ENCODE measurements around the gene ANAPC2. TPM values are rescaled to one million over a fixed set of nuclear protein-coding genes. Genes with fewer than 3 reads are reported as not detected.

ANAPC2 gene
- total and polyA plus RNA-seq, 4 donors = 31.9 to 60.9 (median 41.1) TPM

DNA sequence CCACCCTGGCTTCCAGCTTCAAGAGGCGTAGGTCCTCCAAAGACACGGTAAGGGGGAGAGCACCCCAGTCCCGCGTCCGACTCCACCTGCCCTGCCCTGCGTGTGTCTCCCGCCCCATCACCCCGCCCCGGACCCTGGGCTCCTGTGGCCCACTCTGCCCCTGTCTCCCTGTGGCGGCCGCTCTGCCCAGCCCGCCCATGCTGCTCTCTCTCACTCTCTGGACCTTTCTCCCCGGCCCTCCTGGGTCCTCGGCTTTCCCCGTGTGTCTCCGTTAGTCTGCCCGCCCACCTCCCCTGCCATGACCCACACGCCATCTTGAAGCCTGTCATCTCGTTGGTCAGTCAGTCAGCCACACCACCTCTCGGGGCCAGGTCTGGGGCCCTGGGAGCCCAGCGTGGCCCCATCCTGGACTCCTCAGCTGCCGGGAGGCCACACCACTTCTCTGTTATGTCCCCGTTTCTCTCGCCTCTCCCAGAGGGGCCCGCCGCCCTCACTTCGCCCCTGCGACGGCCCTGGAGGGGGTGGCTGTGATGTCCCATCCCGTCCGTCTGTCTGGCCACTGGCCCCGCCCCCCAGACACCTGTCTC, 23.0 kb downstream of the ANAPC2 start:
- Histone ChIP-seq H3K27me3 (ENCODE audit: control insufficient read depth in 3 of 3, insufficient read depth in 3 of 3, low read length in 2 of 3) (peaks cover 9 to 55% (median 26%) of the 10 kb centered on the region in 3 donors), H3K36me3 (ENCODE audit: control insufficient read depth in 4 of 4, insufficient read depth in 4 of 4, low read length in 4 of 4) (no peaks in the 10 kb centered on the region), H3K9me3 (ENCODE audit: control insufficient read depth in 4 of 4, insufficient read depth in 3 of 4, low read length in 3 of 4) (no peaks in the 10 kb centered on the region), H3K4me1 (ENCODE audit: control insufficient read depth in 5 of 5, insufficient read depth in 5 of 5, low read length in 5 of 5) (peaks cover 0 to 18% (median 0%) of the 10 kb centered on the region in 5 donors), H3K27ac (ENCODE audit: low read depth in 1 of 2, low read length in 1 of 2) (no peak overlapping the region), H3K9ac (ENCODE audit: insufficient read depth in 1 of 2, low read length in 2 of 2) (no peak overlapping the region), H3K4me3 (no peak overlapping the region)
- no peak for ATAC-seq (ENCODE audit: insufficient read depth, low FRiP score)
- DNase-seq = no peak
- 77 to 86% methylated on average over 30 to 32 of the region's 32 CpGs for WGBS, 2 donors
- TF ChIP-seq, protein P1, sequence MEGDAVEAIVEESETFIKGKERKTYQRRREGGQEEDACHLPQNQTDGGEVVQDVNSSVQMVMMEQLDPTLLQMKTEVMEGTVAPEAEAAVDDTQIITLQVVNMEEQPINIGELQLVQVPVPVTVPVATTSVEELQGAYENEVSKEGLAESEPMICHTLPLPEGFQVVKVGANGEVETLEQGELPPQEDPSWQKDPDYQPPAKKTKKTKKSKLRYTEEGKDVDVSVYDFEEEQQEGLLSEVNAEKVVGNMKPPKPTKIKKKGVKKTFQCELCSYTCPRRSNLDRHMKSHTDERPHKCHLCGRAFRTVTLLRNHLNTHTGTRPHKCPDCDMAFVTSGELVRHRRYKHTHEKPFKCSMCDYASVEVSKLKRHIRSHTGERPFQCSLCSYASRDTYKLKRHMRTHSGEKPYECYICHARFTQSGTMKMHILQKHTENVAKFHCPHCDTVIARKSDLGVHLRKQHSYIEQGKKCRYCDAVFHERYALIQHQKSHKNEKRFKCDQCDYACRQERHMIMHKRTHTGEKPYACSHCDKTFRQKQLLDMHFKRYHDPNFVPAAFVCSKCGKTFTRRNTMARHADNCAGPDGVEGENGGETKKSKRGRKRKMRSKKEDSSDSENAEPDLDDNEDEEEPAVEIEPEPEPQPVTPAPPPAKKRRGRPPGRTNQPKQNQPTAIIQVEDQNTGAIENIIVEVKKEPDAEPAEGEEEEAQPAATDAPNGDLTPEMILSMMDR (IDR thresholded peaks at IDR 0.05; ENCODE audit: control extremely low read depth, extremely low read depth) = no peak

- 63 to 81% methylated on average over 32 to 34 of the region's 34 CpGs for WGBS, 2 donors
- Histone ChIP-seq H3K4me3 (no peak overlapping the region), H3K36me3 (ENCODE audit: control insufficient read depth in 4 of 4, insufficient read depth in 4 of 4, low read length in 4 of 4) (no peaks in the 10 kb centered on the region), H3K4me1 (ENCODE audit: control insufficient read depth in 5 of 5, insufficient read depth in 5 of 5, low read length in 5 of 5) (peaks cover 0 to 16% (median 0%) of the 10 kb centered on the region in 5 donors), H3K27ac (ENCODE audit: low read depth in 1 of 2, low read length in 1 of 2) (no peak overlapping the region), H3K27me3 (ENCODE audit: control insufficient read depth in 3 of 3, insufficient read depth in 3 of 3, low read length in 2 of 3) (peaks cover 12 to 59% (median 25%) of the 10 kb centered on the region in 3 donors), H3K9me3 (ENCODE audit: control insufficient read depth in 4 of 4, insufficient read depth in 3 of 4, low read length in 3 of 4) (no peaks in the 10 kb centered on the region), H3K9ac (ENCODE audit: insufficient read depth in 1 of 2, low read length in 2 of 2) (no peak overlapping the region)
- no peak for ATAC-seq (ENCODE audit: insufficient read depth, low FRiP score)
- TF ChIP-seq, protein P1 (IDR thresholded peaks at IDR 0.05; ENCODE audit: control extremely low read depth, extremely low read depth) = no peak
- DNase-seq = no peak
Observed at GRCh38 chr9:137164370-137165249, 23.8 kb downstream of the ANAPC2 start.

- ATAC-seq (ENCODE audit: insufficient read depth, low FRiP score) (no peak), DNase-seq (no peak)
- Histone ChIP-seq H3K4me3 (no peak overlapping the region), H3K9me3 (ENCODE audit: control insufficient read depth in 4 of 4, insufficient read depth in 3 of 4, low read length in 3 of 4) (no peaks in the 10 kb centered on the region), H3K36me3 (ENCODE audit: control insufficient read depth in 4 of 4, insufficient read depth in 4 of 4, low read length in 4 of 4) (no peaks in the 10 kb centered on the region), H3K4me1 (ENCODE audit: control insufficient read depth in 5 of 5, insufficient read depth in 5 of 5, low read length in 5 of 5) (peaks cover 0 to 8% (median 0%) of the 10 kb centered on the region in 5 donors), H3K27me3 (ENCODE audit: control insufficient read depth in 3 of 3, insufficient read depth in 3 of 3, low read length in 2 of 3) (peaks cover 12 to 67% (median 29%) of the 10 kb centered on the region in 3 donors), H3K27ac (ENCODE audit: low read depth in 1 of 2, low read length in 1 of 2) (no peak overlapping the region), H3K9ac (ENCODE audit: insufficient read depth in 1 of 2, low read length in 2 of 2) (no peak overlapping the region)
- TF ChIP-seq, protein P1 (IDR thresholded peaks at IDR 0.05; ENCODE audit: control extremely low read depth, extremely low read depth) = no peak
- WGBS, 2 donors = 82 to 85% methylated on average over 21 to 22 of the region's 22 CpGs
Observed at GRCh38 chr9:137163805-137164204, 24.6 kb downstream of the ANAPC2 start.
